H1 (cell line): ENCODE measurements around the gene S100A8. TPM values are rescaled to one million over a fixed set of nuclear protein-coding genes. Genes with fewer than 3 reads are reported as not detected.

ENCODE experiments used
- HDAC6 ChIP-seq: IDR thresholded peaks from one replicate; pipeline ENCODE4 v1.7.1; 2012; ENCODE audit warnings: low read depth, mild to moderate bottlenecking, inconsistent platforms, low read length, moderate library complexity
- polyA plus RNA-seq, 7 experiments: library from polyadenylated mRNA; depleted of rRNA in 3 of 7; stranded (reverse) in 5 of 7; unstranded in 2 of 7; fragments of >200 nt in 5 of 7; fragments of 200-250 nt in 2 of 7; gene quantifications; 1 replicate in 5 of 7; 2 replicates in 1 of 7; 4 replicates in 1 of 7; pipeline versions ENCODE4 v1.2.1 to v1.2.3, GENCODE V29; 2011 to 2013; ENCODE audit warnings: missing spikeins in 2 of 7, mixed read lengths in 2 of 7
- total RNA-seq: library from RNA; stranded (reverse); fragmentation: NEBNext Ultra II Directional; extraction: Animal tissue kit (Norgen Biotek cat#: 25700); gene quantifications from 2 replicates; pipeline ENCODE4 v1.2.1, GENCODE V29; 2021
- TF ChIP-seq, protein P1 (sequence below), 3 experiments: IDR thresholded peaks; 1 replicate in 2 of 3; 2 replicates in 1 of 3; pipeline versions ENCODE4 v1.5.1 to v1.6.1; 2011; ENCODE audit warnings: low read length in 3 of 3, mild to moderate bottlenecking in 3 of 3, inconsistent platforms in 2 of 3, low read depth in 1 of 3, moderate library complexity in 1 of 3; ENCODE audit not compliant: insufficient read depth in 1 of 3; ENCODE audit errors: control extremely low read depth in 1 of 3

The S100A8 gene
- total and polyA plus RNA-seq, 2 of the 8 experiments (the other 6 are each of a cell fraction or from before 2014, with no cell fraction given), result not detected

DNA sequence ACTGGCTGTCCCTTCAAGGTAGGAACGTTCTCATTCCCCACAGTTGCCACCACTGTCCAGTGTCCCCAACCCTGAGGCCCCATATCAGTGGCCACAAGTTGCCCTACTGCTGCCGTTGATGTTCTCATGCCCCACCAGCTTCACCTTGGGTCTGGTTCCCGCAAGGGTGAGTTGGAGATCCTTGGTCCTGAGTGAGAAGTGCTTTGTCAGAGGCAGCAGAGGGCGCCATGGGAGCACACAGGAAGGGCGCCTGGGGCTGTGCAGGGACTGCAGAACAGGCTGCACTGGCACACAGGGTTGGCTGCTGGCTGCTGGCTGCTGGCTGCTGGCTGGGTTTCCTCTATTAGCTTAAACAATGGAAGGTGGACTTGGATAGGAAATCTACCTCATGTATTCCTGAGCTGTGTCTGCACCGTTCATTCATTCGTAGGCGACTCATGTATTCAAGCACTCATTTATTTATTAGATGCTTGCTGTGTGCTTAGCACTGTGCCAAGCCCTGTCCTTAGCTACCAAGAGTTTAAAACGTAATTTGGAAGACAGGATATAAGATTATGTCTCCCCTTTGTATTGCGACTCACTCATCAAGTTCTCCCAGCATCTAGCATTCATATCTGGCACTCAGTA lies 35.3 kb downstream of the S100A8 start (continued):
- TF ChIP-seq, protein P1, sequence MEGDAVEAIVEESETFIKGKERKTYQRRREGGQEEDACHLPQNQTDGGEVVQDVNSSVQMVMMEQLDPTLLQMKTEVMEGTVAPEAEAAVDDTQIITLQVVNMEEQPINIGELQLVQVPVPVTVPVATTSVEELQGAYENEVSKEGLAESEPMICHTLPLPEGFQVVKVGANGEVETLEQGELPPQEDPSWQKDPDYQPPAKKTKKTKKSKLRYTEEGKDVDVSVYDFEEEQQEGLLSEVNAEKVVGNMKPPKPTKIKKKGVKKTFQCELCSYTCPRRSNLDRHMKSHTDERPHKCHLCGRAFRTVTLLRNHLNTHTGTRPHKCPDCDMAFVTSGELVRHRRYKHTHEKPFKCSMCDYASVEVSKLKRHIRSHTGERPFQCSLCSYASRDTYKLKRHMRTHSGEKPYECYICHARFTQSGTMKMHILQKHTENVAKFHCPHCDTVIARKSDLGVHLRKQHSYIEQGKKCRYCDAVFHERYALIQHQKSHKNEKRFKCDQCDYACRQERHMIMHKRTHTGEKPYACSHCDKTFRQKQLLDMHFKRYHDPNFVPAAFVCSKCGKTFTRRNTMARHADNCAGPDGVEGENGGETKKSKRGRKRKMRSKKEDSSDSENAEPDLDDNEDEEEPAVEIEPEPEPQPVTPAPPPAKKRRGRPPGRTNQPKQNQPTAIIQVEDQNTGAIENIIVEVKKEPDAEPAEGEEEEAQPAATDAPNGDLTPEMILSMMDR (IDR thresholded peaks at IDR 0.05; ENCODE audit: control extremely low read depth in 1 of 3, insufficient read depth in 1 of 3, low read depth in 1 of 3, low read length in 3 of 3), result peak; percentile 85 to 94 (median 93)
- TF ChIP-seq HDAC6, result no peak
